Measurements from ENCODE around the gene NCK1.

Gene NCK1

DNA sequence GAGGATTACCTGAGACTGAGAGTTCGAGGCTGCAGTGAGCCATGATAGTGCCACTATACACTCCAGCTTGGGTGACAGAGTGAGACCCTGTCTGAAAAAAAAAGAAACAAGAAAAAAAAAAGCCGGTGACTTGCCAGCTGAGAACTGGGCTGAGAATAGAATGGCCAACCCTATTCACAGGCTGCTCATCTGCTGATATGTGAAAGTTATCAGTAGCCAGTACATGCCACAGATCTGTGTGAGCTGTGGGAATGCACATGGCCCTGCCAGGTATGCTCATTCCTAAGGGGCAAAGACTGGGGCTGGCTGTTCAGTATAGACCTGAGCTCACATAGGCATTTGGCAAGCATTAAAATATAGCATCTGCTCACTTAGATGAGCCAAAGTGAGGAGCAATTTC is 126.6 kb downstream of the NCK1 start:
- no peak for DNase-seq (ENCODE audit: low spot score)

DNA sequence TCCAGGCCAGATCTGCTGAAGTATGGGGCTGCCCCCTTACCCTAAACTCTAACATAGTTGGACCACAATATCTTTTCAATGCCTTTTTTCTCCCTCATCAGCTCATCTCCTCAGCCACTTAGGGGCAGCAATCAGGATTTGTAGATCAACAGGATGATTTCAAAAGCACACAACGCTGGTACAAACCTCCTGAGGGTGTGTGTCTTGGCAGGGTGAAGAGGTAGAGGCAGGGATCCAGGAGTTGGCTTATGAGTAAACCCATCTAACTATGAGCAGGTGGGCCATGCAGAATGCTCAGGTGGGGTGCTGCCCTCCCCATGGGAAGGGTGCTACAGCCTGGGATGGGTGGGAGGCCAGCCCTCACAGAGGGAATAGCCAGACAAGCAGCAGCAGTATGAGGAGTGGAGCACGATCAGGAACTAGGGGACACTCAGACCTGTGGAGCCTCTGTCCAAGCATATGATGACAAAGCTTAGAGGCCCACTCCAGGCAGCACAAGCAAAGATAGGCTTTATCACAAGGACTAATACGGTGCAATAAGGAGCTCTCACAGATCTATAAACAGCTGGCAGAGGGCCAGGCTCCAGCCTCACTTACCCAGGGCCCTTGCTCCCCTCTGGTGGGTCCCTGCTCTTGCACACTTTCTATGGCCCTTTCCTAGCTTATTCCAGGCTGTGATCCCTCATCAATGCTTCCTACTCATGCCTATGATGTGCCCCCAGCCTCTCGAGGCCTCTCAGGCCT is 127.9 kb downstream of the NCK1 start:
- DNase-seq (ENCODE audit: low spot score): no peak

DNA sequence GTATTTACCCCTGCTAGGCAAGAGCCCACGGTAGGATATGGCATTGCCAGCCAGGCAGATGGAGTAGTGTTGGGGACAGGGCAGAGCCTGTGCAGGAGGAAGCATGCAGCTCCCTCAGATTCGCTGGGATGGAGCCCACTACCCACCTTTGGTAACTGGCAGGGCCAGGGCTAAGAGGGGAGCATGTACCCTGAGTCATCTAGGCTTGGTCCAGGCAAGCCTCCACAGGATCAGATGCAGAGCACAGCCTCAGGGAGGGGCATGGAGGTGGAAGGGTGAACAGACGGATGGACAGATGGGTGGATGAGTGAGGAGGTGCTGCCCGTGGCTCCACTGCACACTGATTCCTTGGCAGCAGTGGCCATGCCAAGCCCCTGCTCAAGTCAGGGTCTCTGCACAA is 128.8 kb downstream of the NCK1 start:
- no peak for DNase-seq (ENCODE audit: low spot score)

DNA sequence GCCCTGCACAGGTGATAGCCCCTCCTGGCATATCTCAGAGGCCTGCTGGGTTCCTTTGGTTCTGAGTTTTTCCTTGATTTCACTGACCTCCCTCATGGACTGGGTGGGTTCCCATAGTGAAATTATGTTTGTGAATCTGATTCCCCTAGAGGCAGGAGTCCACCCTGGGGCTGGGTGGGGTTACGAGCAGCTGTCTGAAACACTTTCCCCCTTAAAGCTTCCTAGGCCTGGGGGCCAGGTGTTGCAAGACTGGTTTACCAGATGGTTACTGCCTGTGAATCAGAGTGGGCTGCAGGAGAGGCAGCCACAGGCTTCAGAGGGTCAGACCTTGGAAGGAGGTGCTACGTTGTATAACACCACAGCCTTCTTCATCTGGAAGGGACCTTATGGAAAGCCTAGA is 130.1 kb downstream of the NCK1 start:
- no peak for DNase-seq (ENCODE audit: low spot score)

DNA sequence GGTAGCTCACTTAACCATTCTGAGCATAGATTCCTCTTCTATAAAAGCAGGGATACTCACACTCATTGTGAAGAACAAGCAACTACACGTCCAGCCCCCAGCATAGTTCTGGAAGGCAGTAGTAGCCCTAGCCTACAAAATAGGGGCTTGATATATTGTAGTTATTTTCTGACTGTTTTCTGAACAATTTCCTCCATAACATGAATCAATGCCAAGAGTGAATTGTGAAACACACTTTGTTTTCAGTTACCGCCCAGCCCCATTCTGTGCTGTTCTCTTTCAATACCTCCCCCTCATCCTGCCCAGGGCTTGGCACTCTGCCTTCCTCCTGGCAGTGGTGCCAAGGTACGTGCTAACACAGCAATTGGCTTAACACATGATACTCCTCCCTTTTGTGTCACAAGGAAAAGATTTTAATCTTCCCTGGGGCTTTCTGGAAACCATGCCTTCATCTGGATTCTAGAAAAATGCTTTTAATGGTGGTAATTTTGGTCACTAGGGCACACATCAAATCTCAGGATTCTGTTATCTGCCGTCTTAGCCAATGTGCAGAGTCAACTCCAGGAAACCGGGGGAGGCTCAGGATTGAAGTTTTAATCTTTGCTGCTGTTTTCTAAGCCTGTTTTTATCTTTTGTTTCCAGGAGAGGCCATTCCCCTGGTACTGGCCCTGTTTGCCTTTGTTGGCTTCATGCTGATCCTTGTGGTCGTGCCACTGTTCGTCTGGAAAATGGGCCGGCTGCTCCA is 132.9 kb downstream of the NCK1 start:
- DNase-seq (ENCODE audit: low spot score): peak; percentile 81

DNA sequence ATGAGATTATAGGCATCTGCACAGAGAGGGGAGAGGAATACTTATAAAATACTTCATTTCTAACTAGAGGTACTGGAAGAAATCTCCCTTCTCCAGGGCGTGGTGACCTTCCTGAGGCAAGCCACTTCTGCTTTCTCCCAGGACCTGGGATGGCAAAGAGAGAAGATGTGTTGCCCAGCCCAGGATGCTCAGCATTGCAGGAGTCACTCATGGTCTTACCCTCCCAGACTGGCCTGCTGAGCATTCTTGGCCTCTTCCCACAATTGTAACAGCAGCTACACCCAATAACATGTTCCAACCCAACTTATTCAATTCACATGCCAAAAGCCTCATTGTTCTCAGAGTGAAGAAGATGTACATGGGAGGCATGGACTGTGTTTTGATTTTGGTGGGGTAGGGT is 133.6 kb downstream of the NCK1 start:
- DNase-seq (ENCODE audit: low spot score): no peak

All from LoVo (cell line).